GM12875 (cell line): Measurements from ENCODE around the gene TRAPPC10.

Experiments used
- H3K4me3 ChIP-seq: one replicate; pipeline ENCODE4 v1.5.1; 2011; ENCODE audit warnings: low read depth, low read length, control low read depth
- TF ChIP-seq, protein P1 (sequence below): IDR thresholded peaks from 2 replicates; pipeline ENCODE4 v1.5.1; 2011; ENCODE audit warnings: low read depth, mild to moderate bottlenecking, control low read depth, inconsistent platforms, low read length, moderate library complexity, borderline replicate concordance; ENCODE audit not compliant: insufficient read depth

The TRAPPC10 gene

DNA sequence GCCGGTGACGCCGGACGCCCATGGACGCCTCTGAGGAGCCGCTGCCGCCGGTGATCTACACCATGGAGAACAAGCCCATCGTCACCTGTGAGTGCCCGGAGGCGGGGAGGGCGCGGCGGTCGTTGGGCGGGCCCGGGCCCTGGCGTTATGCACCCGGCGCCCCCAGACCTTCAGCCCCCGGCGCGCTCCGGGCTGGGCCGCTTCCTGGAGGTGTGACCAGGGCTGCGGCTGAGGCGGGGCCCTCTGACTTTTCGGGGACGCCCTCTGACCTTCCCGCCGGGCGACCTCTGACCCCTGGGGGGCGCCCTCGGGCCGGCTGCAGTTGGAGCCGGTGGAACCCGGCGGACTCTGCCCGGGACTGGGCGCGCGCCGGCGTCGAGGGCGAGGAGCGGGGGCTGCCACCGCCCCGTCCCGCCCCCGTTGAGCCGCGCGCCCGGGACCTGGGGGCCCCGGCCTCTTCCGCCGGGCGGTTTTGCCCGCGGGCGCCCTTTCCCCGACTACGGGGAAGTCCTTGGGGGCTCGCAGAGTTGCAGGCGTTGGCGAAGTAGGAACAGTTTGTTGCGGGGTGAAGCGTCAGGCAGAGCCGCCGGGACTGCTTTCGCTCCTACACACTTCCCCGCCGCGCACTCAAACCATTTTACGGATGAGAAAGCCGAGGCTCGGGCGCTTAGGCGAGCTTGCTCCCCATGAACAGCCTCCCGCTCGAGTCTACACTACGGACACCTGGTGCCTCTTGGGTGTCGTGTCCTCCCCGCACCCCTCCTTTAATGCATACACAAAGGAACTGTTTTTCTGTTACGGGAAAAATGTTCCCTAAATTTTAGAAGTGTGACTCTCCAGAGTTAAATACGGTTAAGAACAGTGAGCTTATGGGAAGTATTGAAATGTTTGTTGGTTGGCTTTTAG lies 618 bp downstream of the TRAPPC10 start:
- TF ChIP-seq, protein P1, sequence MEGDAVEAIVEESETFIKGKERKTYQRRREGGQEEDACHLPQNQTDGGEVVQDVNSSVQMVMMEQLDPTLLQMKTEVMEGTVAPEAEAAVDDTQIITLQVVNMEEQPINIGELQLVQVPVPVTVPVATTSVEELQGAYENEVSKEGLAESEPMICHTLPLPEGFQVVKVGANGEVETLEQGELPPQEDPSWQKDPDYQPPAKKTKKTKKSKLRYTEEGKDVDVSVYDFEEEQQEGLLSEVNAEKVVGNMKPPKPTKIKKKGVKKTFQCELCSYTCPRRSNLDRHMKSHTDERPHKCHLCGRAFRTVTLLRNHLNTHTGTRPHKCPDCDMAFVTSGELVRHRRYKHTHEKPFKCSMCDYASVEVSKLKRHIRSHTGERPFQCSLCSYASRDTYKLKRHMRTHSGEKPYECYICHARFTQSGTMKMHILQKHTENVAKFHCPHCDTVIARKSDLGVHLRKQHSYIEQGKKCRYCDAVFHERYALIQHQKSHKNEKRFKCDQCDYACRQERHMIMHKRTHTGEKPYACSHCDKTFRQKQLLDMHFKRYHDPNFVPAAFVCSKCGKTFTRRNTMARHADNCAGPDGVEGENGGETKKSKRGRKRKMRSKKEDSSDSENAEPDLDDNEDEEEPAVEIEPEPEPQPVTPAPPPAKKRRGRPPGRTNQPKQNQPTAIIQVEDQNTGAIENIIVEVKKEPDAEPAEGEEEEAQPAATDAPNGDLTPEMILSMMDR = peak; percentile 76
- H3K4me3 ChIP-seq = peak overlapping the region; percentile 96

GRCh38 chr21:44013380-44014088 lies 1.4 kb downstream of the TRAPPC10 start:
- peak overlapping the region; percentile 96 for H3K4me3 ChIP-seq
- TF ChIP-seq, protein P1 = no peak

- TF ChIP-seq, protein P1 = no peak
- no peak overlapping the region for H3K4me3 ChIP-seq
These were observed 5.5 kb downstream of the TRAPPC10 start for GRCh38 chr21:44017601-44018000.

DNA sequence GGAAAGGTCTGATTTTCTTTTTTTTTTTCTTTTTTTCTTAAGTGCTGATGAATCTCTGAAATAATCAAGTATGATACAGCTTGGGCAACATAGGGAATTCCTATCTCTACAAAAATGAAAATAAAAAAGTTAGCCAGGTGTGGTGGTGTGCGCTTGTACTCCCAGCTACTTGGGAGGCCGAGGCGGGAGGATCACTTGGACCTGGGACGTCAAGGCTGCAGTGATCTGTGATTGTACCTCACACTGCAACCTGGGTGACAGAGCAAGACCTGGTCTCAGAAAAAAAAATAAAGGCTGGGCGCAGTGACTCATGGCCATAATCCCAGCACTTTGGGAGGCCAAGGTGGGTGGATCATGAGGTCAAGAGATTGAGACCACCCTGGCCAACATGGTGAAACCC lies 6.0 kb downstream of the TRAPPC10 start:
- TF ChIP-seq, protein P1 = no peak
- no peak overlapping the region for H3K4me3 ChIP-seq

- H3K4me3 ChIP-seq = no peak overlapping the region
- TF ChIP-seq, protein P1 = no peak
These were observed 6.9 kb downstream of the TRAPPC10 start for GRCh38 chr21:44018813-44019567.

- TF ChIP-seq, protein P1 = no peak
- H3K4me3 ChIP-seq = no peak overlapping the region
These were observed 7.5 kb downstream of the TRAPPC10 start for GRCh38 chr21:44019568-44019958.
